H9 (cell line): ENCODE data around the gene FAM221B. TPM values are rescaled to one million over a fixed set of nuclear protein-coding genes. Genes with fewer than 3 reads are reported as not detected.

Experiments
- DNase-seq: peaks from one replicate; pipeline ENCODE4 v3.0.0-alpha.2; 2017
- H2AFZ ChIP-seq: one replicate; pipeline ENCODE4 v1.6.1; 2013; ENCODE audit warnings: mild to moderate bottlenecking, low read length, control low read depth, moderate library complexity
- H2AK5ac ChIP-seq: 2 replicates; pipeline ENCODE4 v1.6.1; 2013; ENCODE audit warnings: low read length, control low read depth, mixed read lengths; ENCODE audit not compliant: insufficient read length
- H2BK120ac ChIP-seq: one replicate; pipeline ENCODE4 v1.6.1; 2013; ENCODE audit warnings: low read depth, mild to moderate bottlenecking, low read length, control low read depth, inconsistent platforms; ENCODE audit not compliant: poor library complexity, severe bottlenecking
- H2BK12ac ChIP-seq: 2 replicates; pipeline ENCODE4 v1.6.1; 2013; ENCODE audit warnings: low read length, control low read depth, mixed read lengths, low read depth; ENCODE audit not compliant: insufficient read length
- H2BK15ac ChIP-seq: 2 replicates; pipeline ENCODE4 v1.6.1; 2013; ENCODE audit warnings: low read depth, low read length, control low read depth
- H2BK20ac ChIP-seq: one replicate; pipeline ENCODE4 v1.6.1; 2013; ENCODE audit warnings: low read depth, mild to moderate bottlenecking, low read length, control low read depth, inconsistent platforms; ENCODE audit not compliant: poor library complexity, severe bottlenecking
- H2BK5ac ChIP-seq: 2 replicates; pipeline ENCODE4 v1.6.1; 2013; ENCODE audit warnings: low read length, control low read depth, mixed read lengths; ENCODE audit not compliant: insufficient read length
- H3K14ac ChIP-seq: 2 replicates; pipeline ENCODE4 v1.6.1; 2013; ENCODE audit warnings: low read length, control low read depth; ENCODE audit not compliant: insufficient read depth
- H3K18ac ChIP-seq: 2 replicates; pipeline ENCODE4 v1.6.1; 2013; ENCODE audit warnings: low read depth, mild to moderate bottlenecking, mixed read lengths, low read length, control low read depth; ENCODE audit not compliant: insufficient read length
- H3K23ac ChIP-seq: 2 replicates; pipeline ENCODE4 v1.6.1; 2013; ENCODE audit warnings: low read length, control low read depth, mixed read lengths, low read depth; ENCODE audit not compliant: insufficient read length
- H3K23me2 ChIP-seq: 2 replicates; pipeline ENCODE4 v1.6.1; 2013; ENCODE audit warnings: low read depth, mild to moderate bottlenecking, mixed read lengths, low read length, control low read depth; ENCODE audit not compliant: insufficient read length, poor library complexity, severe bottlenecking
- H3K27ac ChIP-seq: 2 replicates; pipeline ENCODE4 v1.5.1; 2013; ENCODE audit warnings: low read length, control low read depth, mixed read lengths, low read depth; ENCODE audit not compliant: insufficient read length
- H3K27me3 ChIP-seq: 2 replicates; pipeline ENCODE4 v1.6.1; 2013; ENCODE audit warnings: low read length, control low read depth, inconsistent platforms; ENCODE audit not compliant: insufficient read depth
- H3K4ac ChIP-seq: 2 replicates; pipeline ENCODE4 v1.6.1; 2013; ENCODE audit warnings: low read depth, mild to moderate bottlenecking, control low read depth, inconsistent platforms, low read length, moderate library complexity
- H3K4me1 ChIP-seq: 2 replicates; pipeline ENCODE4 v1.6.1; 2013; ENCODE audit warnings: low read length, control low read depth, inconsistent platforms; ENCODE audit not compliant: insufficient read depth
- H3K4me2 ChIP-seq: 2 replicates; pipeline ENCODE4 v1.6.1; 2013; ENCODE audit warnings: low read length, control low read depth, mixed read lengths; ENCODE audit not compliant: insufficient read length, insufficient read depth
- H3K56ac ChIP-seq: 2 replicates; pipeline ENCODE4 v1.6.1; 2013; ENCODE audit warnings: low read depth, mild to moderate bottlenecking, mixed read lengths, low read length, control low read depth; ENCODE audit not compliant: insufficient read length
- H3K79me1 ChIP-seq: 2 replicates; pipeline ENCODE4 v1.6.1; 2013; ENCODE audit warnings: low read depth, mild to moderate bottlenecking, moderate library complexity, low read length, control low read depth, inconsistent platforms; ENCODE audit not compliant: insufficient read depth, poor library complexity, severe bottlenecking
- H3K79me2 ChIP-seq: 2 replicates; pipeline ENCODE4 v1.6.1; 2013; ENCODE audit warnings: low read length, control low read depth, inconsistent platforms; ENCODE audit not compliant: insufficient read depth
- H3K9ac ChIP-seq: 2 replicates; pipeline ENCODE4 v1.6.1; 2013; ENCODE audit warnings: low read length, control low read depth, mixed read lengths; ENCODE audit not compliant: insufficient read length; ENCODE audit errors: extremely low read depth
- H3K9me3 ChIP-seq: one replicate; pipeline ENCODE4 v1.6.1; 2013; ENCODE audit warnings: low read depth, low read length, inconsistent platforms; ENCODE audit not compliant: control insufficient read depth
- H3T11ph ChIP-seq: one replicate; pipeline ENCODE4 v1.6.1; 2013; ENCODE audit warnings: mild to moderate bottlenecking, low read length, control low read depth, inconsistent platforms
- H4K20me1 ChIP-seq: one replicate; pipeline ENCODE4 v1.6.1; 2013; ENCODE audit not compliant: control insufficient read depth, insufficient read length, insufficient read depth
- H4K5ac ChIP-seq: 2 replicates; pipeline ENCODE4 v1.6.1; 2013; ENCODE audit warnings: low read depth, mild to moderate bottlenecking, mixed read lengths, low read length, control low read depth; ENCODE audit not compliant: insufficient read length
- H4K8ac ChIP-seq: replicated peaks from 2 replicates; pipeline ENCODE4 v1.6.1; 2013; ENCODE audit warnings: low read length, control low read depth, mixed read lengths, low read depth; ENCODE audit not compliant: insufficient read length
- H4K91ac ChIP-seq: 2 replicates; pipeline ENCODE4 v1.6.1; 2013; ENCODE audit warnings: low read depth, mild to moderate bottlenecking, moderate library complexity, mixed read lengths, low read length, control low read depth; ENCODE audit not compliant: insufficient read length
- H3K27ac Mint-ChIP-seq, 3 experiments: 2 replicates in 2 of 3; 3 replicates in 1 of 3; pipeline ENCODE4 v1.8.0; 2020 to 2021; ENCODE audit warnings: mixed read lengths in 3 of 3, mild to moderate bottlenecking in 1 of 3, moderate library complexity in 1 of 3
- H3K27me3 Mint-ChIP-seq: 2 replicates; pipeline ENCODE4 v1.8.0; 2021; ENCODE audit warnings: low read depth, mild to moderate bottlenecking, moderate library complexity, mixed read lengths
- H3K36me3 Mint-ChIP-seq, 3 experiments: 2 replicates in 2 of 3; 3 replicates in 1 of 3; pipeline ENCODE4 v1.8.0; 2020 to 2021; ENCODE audit warnings: low read depth in 3 of 3, mixed read lengths in 3 of 3; ENCODE audit not compliant: insufficient read depth in 1 of 3
- H3K4me1 Mint-ChIP-seq, 2 experiments: 2 replicates each; pipeline ENCODE4 v1.8.0; 2020; ENCODE audit warnings: mixed read lengths in 2 of 2
- H3K4me3 Mint-ChIP-seq, 2 experiments: 2 replicates in 1 of 2; 3 replicates in 1 of 2; pipeline ENCODE4 v1.8.0; 2020 to 2021; ENCODE audit warnings: mild to moderate bottlenecking in 2 of 2, mixed read lengths in 2 of 2, moderate library complexity in 1 of 2
- H3K9me3 Mint-ChIP-seq, 2 experiments: 2 replicates in 1 of 2; 3 replicates in 1 of 2; pipeline ENCODE4 v1.8.0; 2020; ENCODE audit warnings: mild to moderate bottlenecking in 2 of 2, mixed read lengths in 2 of 2, moderate library complexity in 1 of 2
- CTCF ChIP-seq: fragments of 200-600 bp; sonication (generic); conservative IDR thresholded peaks from 3 replicates; pipeline ENCODE4 v1.8.0; 2021; ENCODE audit warnings: antibody characterized with exemption, mild to moderate bottlenecking
- WGBS: extraction: QIAGEN DNeasy Blood & Tissue Kit; methylation state at CpG from one replicate; pipeline ENCODE4 v1.1.7; 2013; ENCODE audit warnings: missing lambda C conversion rate, low lambda C conversion rate, mixed read lengths; ENCODE audit not compliant: insufficient read length; ENCODE audit errors: extremely low coverage; 5-methylcytosine and 5-hydroxymethylcytosine counted together
- total RNA-seq: library from RNA; stranded (reverse); gene quantifications from 2 replicates; pipeline ENCODE4 v1.2.1, GENCODE V29; 2021

FAM221B gene
- total RNA-seq, 1 experiment from 2014 or later: not detected

GRCh38 chr9:35872505-35872904 lies 44.0 kb upstream of the FAM221B start:
- H3K27ac Mint-ChIP-seq: no peak overlapping the region
- no CpG with 5 or more reads among the region's 3 CpGs for WGBS

More at GRCh38 chr9:35872505-35872904, 44.0 kb upstream of the FAM221B start:
- no peak overlapping the region for H2BK15ac ChIP-seq
- no peak overlapping the region for H3K56ac ChIP-seq
- peaks cover 16% of the 10 kb centered on the region in 2 experiments for H3K4me1 Mint-ChIP-seq
- no peak overlapping the region for H2BK120ac ChIP-seq
- H2AFZ ChIP-seq: no peak overlapping the region
- H4K91ac ChIP-seq: no peak overlapping the region
- no peak for TF ChIP-seq CTCF
- H3T11ph ChIP-seq: no peak overlapping the region
- H3K4me2 ChIP-seq: no peak overlapping the region
- no peak overlapping the region for H2BK20ac ChIP-seq
- H4K8ac ChIP-seq: no peak overlapping the region
- no peak overlapping the region for H2BK12ac ChIP-seq
- no peaks in the 10 kb centered on the region for H3K9me3 ChIP-seq
- no peak overlapping the region for H2AK5ac ChIP-seq
- H3K36me3 Mint-ChIP-seq: peaks cover 0 to 13% (median 1%) of the 10 kb centered on the region in 3 experiments; a peak in 5 of 7 replicates
- no peak overlapping the region for H4K5ac ChIP-seq
- H3K23me2 ChIP-seq: no peaks in the 10 kb centered on the region
- no peaks in the 10 kb centered on the region for H3K79me1 ChIP-seq
- H3K27me3 ChIP-seq: no peaks in the 10 kb centered on the region
- no peak overlapping the region for H3K4me3 Mint-ChIP-seq
- H3K27ac ChIP-seq: no peak overlapping the region
- H3K79me2 ChIP-seq: no peaks in the 10 kb centered on the region
- no peak overlapping the region for H2BK5ac ChIP-seq
- peaks cover 7% of the 10 kb centered on the region; the same call in 1 of the 2 replicates for H3K4me1 ChIP-seq
- H3K18ac ChIP-seq: no peak overlapping the region
- peaks cover 14 to 16% of the 10 kb centered on the region in 2 experiments for H3K9me3 Mint-ChIP-seq
- no peak overlapping the region for H3K14ac ChIP-seq
- H4K20me1 ChIP-seq: no peaks in the 10 kb centered on the region
- peaks cover 6% of the 10 kb centered on the region for H3K27me3 Mint-ChIP-seq
- H3K4ac ChIP-seq: no peak overlapping the region
- H3K9ac ChIP-seq: no peak overlapping the region
- DNase-seq: no peak
- H3K23ac ChIP-seq: no peak overlapping the region
